Measurements from ENCODE around the gene ECHS1. TPM values are rescaled to one million over a fixed set of nuclear protein-coding genes. Genes with fewer than 3 reads are reported as not detected.

Gene ECHS1
- total and polyA plus RNA-seq, 9 of the 15 experiments (the other 6 are each of a cell fraction or from before 2014, with no cell fraction given), result 16.6 to 100 (median 68.1) TPM

GRCh38 chr10:133401981-133402725 is 29.0 kb upstream of the ECHS1 start:
- no peak for TF ChIP-seq RNF2 (IDR thresholded peaks at IDR 0.05)
- no peak for TF ChIP-seq ZNF551 (CRISPR knock-in tag; IDR thresholded peaks at IDR 0.05)
- no peak for TF ChIP-seq MTA2 (IDR thresholded peaks at IDR 0.05; ENCODE audit: low read depth)
- TF ChIP-seq GABPA (tag; conservative IDR thresholded peaks at IDR 0.05; ENCODE audit: low read depth), result no peak
- 0 out of 2 replicates have a peak, but pooled peaks have one; percentile 8 for TF ChIP-seq RBFOX2 (IDR thresholded peaks at IDR 0.05; ENCODE audit: low read depth, low read length)
- in situ Hi-C loops (cut with MboI), result no loop called here
- intact Hi-C loops (cut with micrococcal nuclease), result no loop called here
- H3K9ac ChIP-seq (ENCODE audit: insufficient read depth in 1 of 2, low read depth in 2 of 2, low read length in 2 of 2), result no peak overlapping the region
- POLR2A ChIA-PET, result interaction anchor here (1.2 kb wide), 1 partner anchor 14 kb away, joined by 6 read pairs; no protein-coding TSS in a partner anchor
- DNase-seq (ENCODE audit: extremely low read depth in 1 of 4, low spot score in 3 of 4), result no peak
- no peak overlapping the region for H3K27ac ChIP-seq (ENCODE audit: extremely low read depth, low read depth, low read length)
- H3K9me1 ChIP-seq (ENCODE audit: control insufficient read depth, insufficient read depth, low read length), result no peaks in the 10 kb centered on the region
- ATAC-seq, result no peak
- no peak overlapping the region for H2AFZ ChIP-seq (ENCODE audit: low read depth, low read length)
- no peaks in the 10 kb centered on the region for H4K20me1 ChIP-seq (replicated peaks; ENCODE audit: control insufficient read depth, insufficient read depth, low read length)
- peaks cover 3% of the 10 kb centered on the region; the same call in 2 of the 3 replicates for H3K79me2 ChIP-seq (ENCODE audit: control insufficient read depth, insufficient read depth, low read length)
- BruUV-seq (replicated peaks), result no TSS peak
- no peak overlapping the region for H3K4me2 ChIP-seq (ENCODE audit: insufficient read depth, low read length)
- 93% methylated on average over 5 of the region's 21 CpGs for WGBS (ENCODE audit: insufficient coverage, low coverage, missing lambda C conversion rate)
- FAIRE-seq, result no peak
- CTCF ChIA-PET (ENCODE audit: low intra/inter-chr PET ratio), result no interaction called here
- peaks cover 56% of the 10 kb centered on the region; the same call in 2 of the 3 replicates for H3K36me3 ChIP-seq (ENCODE audit: control insufficient read depth, insufficient read depth, low read length)
- H3K4me1 ChIP-seq (replicated peaks in 1 of 2; ENCODE audit: control insufficient read depth in 2 of 2, insufficient read depth in 2 of 2, low read length in 2 of 2), result peaks cover 0 to 7% of the 10 kb centered on the region in 2 experiments; a peak in 2 of 5 replicates
- H3K4me3 ChIP-seq, result no peak overlapping the region
- no peaks in the 10 kb centered on the region for H3K9me3 ChIP-seq (replicated peaks; ENCODE audit: control insufficient read depth, insufficient read depth, low read depth, low read length)
- H3K27me3 ChIP-seq (ENCODE audit: control insufficient read depth in 2 of 2, insufficient read depth in 2 of 2, low read length in 2 of 2), result no peaks in the 10 kb centered on the region

- no peaks in the 10 kb centered on the region for H3K9me3 ChIP-seq (replicated peaks; ENCODE audit: control insufficient read depth, insufficient read depth, low read depth, low read length)
- no peaks in the 10 kb centered on the region for H3K9me1 ChIP-seq (ENCODE audit: control insufficient read depth, insufficient read depth, low read length)
- ChIA-PET POLR2A (interaction anchor here (1.2 kb wide), 1 partner anchor 13 kb away, joined by 6 read pairs; no protein-coding TSS in a partner anchor), CTCF (ENCODE audit: low intra/inter-chr PET ratio) (no interaction called here)
- DNase-seq (ENCODE audit: extremely low read depth in 1 of 4, low spot score in 3 of 4) (no peak), ATAC-seq (no peak), FAIRE-seq (no peak)
- H3K27ac ChIP-seq (ENCODE audit: extremely low read depth, low read depth, low read length), result no peak overlapping the region
- in situ Hi-C loops (cut with MboI) (no loop called here), intact Hi-C loops (cut with micrococcal nuclease) (no loop called here)
- BruUV-seq (replicated peaks), result no TSS peak
- H2AFZ ChIP-seq (ENCODE audit: low read depth, low read length), result no peak overlapping the region
- 92% methylated on average over 2 of the region's 12 CpGs for WGBS (ENCODE audit: insufficient coverage, low coverage, missing lambda C conversion rate)
- H3K4me2 ChIP-seq (ENCODE audit: insufficient read depth, low read length), result no peak overlapping the region
- no peaks in the 10 kb centered on the region; the same call in 2 of the 3 replicates for H3K79me2 ChIP-seq (ENCODE audit: control insufficient read depth, insufficient read depth, low read length)
- no peaks in the 10 kb centered on the region for H3K27me3 ChIP-seq (ENCODE audit: control insufficient read depth in 2 of 2, insufficient read depth in 2 of 2, low read length in 2 of 2)
- H3K36me3 ChIP-seq (ENCODE audit: control insufficient read depth, insufficient read depth, low read length), result peaks cover 53% of the 10 kb centered on the region; the same call in 2 of the 3 replicates
- peaks cover 0 to 7% of the 10 kb centered on the region in 2 experiments; a peak in 2 of 5 replicates for H3K4me1 ChIP-seq (replicated peaks in 1 of 2; ENCODE audit: control insufficient read depth in 2 of 2, insufficient read depth in 2 of 2, low read length in 2 of 2)
- no peak overlapping the region for H3K9ac ChIP-seq (ENCODE audit: insufficient read depth in 1 of 2, low read depth in 2 of 2, low read length in 2 of 2)
- no peak overlapping the region for H3K4me3 ChIP-seq
- H4K20me1 ChIP-seq (replicated peaks; ENCODE audit: control insufficient read depth, insufficient read depth, low read length), result no peaks in the 10 kb centered on the region
- no peak for TF ChIP-seq CREM (IDR thresholded peaks at IDR 0.05; ENCODE audit: low read depth)
- no peak for TF ChIP-seq POU5F1 (IDR thresholded peaks at IDR 0.05; ENCODE audit: borderline replicate concordance, low read depth, low read length, partially characterized antibody)
- no peak for TF ChIP-seq GTF3C2 (IDR thresholded peaks at IDR 0.05; ENCODE audit: borderline replicate concordance, extremely low read depth, insufficient read length)
- no peak for TF ChIP-seq CREB3L1 (IDR thresholded peaks at IDR 0.05; ENCODE audit: borderline replicate concordance, low read depth)
- TF ChIP-seq PTBP1 (IDR thresholded peaks at IDR 0.05; ENCODE audit: low read depth, low read length), result no peak
Observed at GRCh38 chr10:133401500-133401899, 28.3 kb upstream of the ECHS1 start.
